Measurements from ENCODE around the gene LIME1.

Gene LIME1

GRCh38 chr20:63746751-63747315, 10.4 kb downstream of the LIME1 start:
- no peak overlapping the region for H3K27ac ChIP-seq (ENCODE audit: low read length)
- no peak for DNase-seq (ENCODE audit: low read depth, low spot score)
- no peaks in the 10 kb centered on the region for H3K27me3 ChIP-seq (ENCODE audit: control insufficient read depth, insufficient read depth, low read length)
- H3K4me3 ChIP-seq (ENCODE audit: low read length), result no peak overlapping the region
- no CpG with 5 or more reads among the region's 47 CpGs for WGBS (ENCODE audit: insufficient coverage, insufficient read length)
- peaks cover 5% of the 10 kb centered on the region for H3K36me3 ChIP-seq (ENCODE audit: control insufficient read depth, insufficient read depth, low read length)
- H3K9me3 ChIP-seq (ENCODE audit: control insufficient read depth, insufficient read depth, low read length), result no peaks in the 10 kb centered on the region
- peaks cover 4% of the 10 kb centered on the region for H3K4me1 ChIP-seq (ENCODE audit: control insufficient read depth, insufficient read depth, low read length)

- Histone ChIP-seq H3K4me1 (ENCODE audit: control insufficient read depth, insufficient read depth, low read length) (peaks cover 3% of the 10 kb centered on the region), H3K9me3 (ENCODE audit: control insufficient read depth, insufficient read depth, low read length) (no peaks in the 10 kb centered on the region), H3K36me3 (ENCODE audit: control insufficient read depth, insufficient read depth, low read length) (peaks cover 9% of the 10 kb centered on the region), H3K4me3 (ENCODE audit: low read length) (no peak overlapping the region), H3K27me3 (ENCODE audit: control insufficient read depth, insufficient read depth, low read length) (no peaks in the 10 kb centered on the region), H3K27ac (ENCODE audit: low read length) (no peak overlapping the region)
- DNase-seq (ENCODE audit: low read depth, low spot score), result no peak
- no CpG with 5 or more reads among the region's 13 CpGs for WGBS (ENCODE audit: insufficient coverage, insufficient read length)
Observed at GRCh38 chr20:63747622-63748069, 11.2 kb downstream of the LIME1 start.

GRCh38 chr20:63748070-63748933, 11.8 kb downstream of the LIME1 start:
- no peak overlapping the region for H3K27ac ChIP-seq (ENCODE audit: low read length)

GRCh38 chr20:63748934-63749270, 12.4 kb downstream of the LIME1 start:
- Histone ChIP-seq H3K4me3 (ENCODE audit: low read length) (no peak overlapping the region), H3K4me1 (ENCODE audit: control insufficient read depth, insufficient read depth, low read length) (peaks cover 3% of the 10 kb centered on the region), H3K27ac (ENCODE audit: low read length) (no peak overlapping the region), H3K27me3 (ENCODE audit: control insufficient read depth, insufficient read depth, low read length) (no peaks in the 10 kb centered on the region), H3K36me3 (ENCODE audit: control insufficient read depth, insufficient read depth, low read length) (peaks cover 9% of the 10 kb centered on the region), H3K9me3 (ENCODE audit: control insufficient read depth, insufficient read depth, low read length) (no peaks in the 10 kb centered on the region)
- no peak for DNase-seq (ENCODE audit: low read depth, low spot score)
- WGBS (ENCODE audit: insufficient coverage, insufficient read length), result no CpG with 5 or more reads among the region's 11 CpGs

More at GRCh38 chr20:63748070-63748933, 11.8 kb downstream of the LIME1 start:
- Histone ChIP-seq H3K9me3 (ENCODE audit: control insufficient read depth, insufficient read depth, low read length) (no peaks in the 10 kb centered on the region), H3K4me1 (ENCODE audit: control insufficient read depth, insufficient read depth, low read length) (peaks cover 3% of the 10 kb centered on the region), H3K27me3 (ENCODE audit: control insufficient read depth, insufficient read depth, low read length) (no peaks in the 10 kb centered on the region), H3K4me3 (ENCODE audit: low read length) (no peak overlapping the region), H3K36me3 (ENCODE audit: control insufficient read depth, insufficient read depth, low read length) (peaks cover 9% of the 10 kb centered on the region)
- WGBS (ENCODE audit: insufficient coverage, insufficient read length), result no CpG with 5 or more reads among the region's 20 CpGs
- DNase-seq (ENCODE audit: low read depth, low spot score), result no peak

- Histone ChIP-seq H3K4me1 (ENCODE audit: control insufficient read depth, insufficient read depth, low read length) (peaks cover 3% of the 10 kb centered on the region), H3K9me3 (ENCODE audit: control insufficient read depth, insufficient read depth, low read length) (no peaks in the 10 kb centered on the region), H3K36me3 (ENCODE audit: control insufficient read depth, insufficient read depth, low read length) (peaks cover 9% of the 10 kb centered on the region), H3K27me3 (ENCODE audit: control insufficient read depth, insufficient read depth, low read length) (no peaks in the 10 kb centered on the region), H3K27ac (ENCODE audit: low read length) (no peak overlapping the region), H3K4me3 (ENCODE audit: low read length) (no peak overlapping the region)
- no peak for DNase-seq (ENCODE audit: low read depth, low spot score)
- WGBS (ENCODE audit: insufficient coverage, insufficient read length), result no CpG with 5 or more reads among the region's 16 CpGs
Observed at GRCh38 chr20:63749597-63750508, 13.4 kb downstream of the LIME1 start.

- Histone ChIP-seq H3K36me3 (ENCODE audit: control insufficient read depth, insufficient read depth, low read length) (peaks cover 8% of the 10 kb centered on the region), H3K4me1 (ENCODE audit: control insufficient read depth, insufficient read depth, low read length) (peaks cover 3% of the 10 kb centered on the region), H3K9me3 (ENCODE audit: control insufficient read depth, insufficient read depth, low read length) (no peaks in the 10 kb centered on the region), H3K4me3 (ENCODE audit: low read length) (no peak overlapping the region), H3K27me3 (ENCODE audit: control insufficient read depth, insufficient read depth, low read length) (no peaks in the 10 kb centered on the region), H3K27ac (ENCODE audit: low read length) (no peak overlapping the region)
- no peak for DNase-seq (ENCODE audit: low read depth, low spot score)
- WGBS (ENCODE audit: insufficient coverage, insufficient read length), result no CpG with 5 or more reads among the region's 26 CpGs
Observed at GRCh38 chr20:63750807-63751470, 14.5 kb downstream of the LIME1 start.

GRCh38 chr20:63751471-63752271, 15.2 kb downstream of the LIME1 start:
- no peak for DNase-seq (ENCODE audit: low read depth, low spot score)
- Histone ChIP-seq H3K27me3 (ENCODE audit: control insufficient read depth, insufficient read depth, low read length) (no peaks in the 10 kb centered on the region), H3K4me3 (ENCODE audit: low read length) (no peak overlapping the region), H3K27ac (ENCODE audit: low read length) (no peak overlapping the region), H3K36me3 (ENCODE audit: control insufficient read depth, insufficient read depth, low read length) (peaks cover 5% of the 10 kb centered on the region), H3K9me3 (ENCODE audit: control insufficient read depth, insufficient read depth, low read length) (no peaks in the 10 kb centered on the region), H3K4me1 (ENCODE audit: control insufficient read depth, insufficient read depth, low read length) (peaks cover 3% of the 10 kb centered on the region)
- no CpG with 5 or more reads among the region's 45 CpGs for WGBS (ENCODE audit: insufficient coverage, insufficient read length)

GRCh38 chr20:63752411-63753101, 16.1 kb downstream of the LIME1 start:
- no CpG with 5 or more reads among the region's 50 CpGs for WGBS (ENCODE audit: insufficient coverage, insufficient read length)
- no peak for DNase-seq (ENCODE audit: low read depth, low spot score)
- H3K27me3 ChIP-seq (ENCODE audit: control insufficient read depth, insufficient read depth, low read length), result no peaks in the 10 kb centered on the region
- no peak overlapping the region for H3K27ac ChIP-seq (ENCODE audit: low read length)
- peaks cover 5% of the 10 kb centered on the region; the same call in 1 of the 2 replicates for H3K36me3 ChIP-seq (ENCODE audit: control insufficient read depth, insufficient read depth, low read length)
- H3K9me3 ChIP-seq (ENCODE audit: control insufficient read depth, insufficient read depth, low read length), result no peaks in the 10 kb centered on the region
- peaks cover 3% of the 10 kb centered on the region for H3K4me1 ChIP-seq (ENCODE audit: control insufficient read depth, insufficient read depth, low read length)
- no peak overlapping the region for H3K4me3 ChIP-seq (ENCODE audit: low read length)

- Histone ChIP-seq H3K27ac (ENCODE audit: low read length) (no peak overlapping the region), H3K4me1 (ENCODE audit: control insufficient read depth, insufficient read depth, low read length) (peaks cover 3% of the 10 kb centered on the region), H3K4me3 (ENCODE audit: low read length) (no peak overlapping the region), H3K9me3 (ENCODE audit: control insufficient read depth, insufficient read depth, low read length) (no peaks in the 10 kb centered on the region), H3K27me3 (ENCODE audit: control insufficient read depth, insufficient read depth, low read length) (no peaks in the 10 kb centered on the region), H3K36me3 (ENCODE audit: control insufficient read depth, insufficient read depth, low read length) (peaks cover 5% of the 10 kb centered on the region; the same call in 1 of the 2 replicates)
- DNase-seq (ENCODE audit: low read depth, low spot score), result no peak
- WGBS (ENCODE audit: insufficient coverage, insufficient read length), result no CpG with 5 or more reads among the region's 13 CpGs
Observed at GRCh38 chr20:63753381-63753780, 16.9 kb downstream of the LIME1 start.

Measured in iPS DF 6.9 (cell line).